Sigmoid colon (tissue), 7 donors: Measurements from ENCODE around the gene PLA2G4F. TPM values are rescaled to one million over a fixed set of nuclear protein-coding genes. Genes with fewer than 3 reads are reported as not detected.

Experiments used
- DNase-seq: peaks from one replicate; pipeline ENCODE4 v3.0.0-alpha.2; 2019
- H3K27ac ChIP-seq, 4 donors: fragments of 200-600 bp; sonication (generic); one replicate each; pipeline ENCODE4 v1.5.1; 2016 to 2019; ENCODE audit warnings: mild to moderate bottlenecking in 1 of 4
- H3K27me3 ChIP-seq, 3 donors: fragments of 200-600 bp; sonication (generic); one replicate each; pipeline ENCODE4 v1.5.1; 2019; ENCODE audit warnings: mild to moderate bottlenecking in 1 of 3
- H3K36me3 ChIP-seq, 4 donors: fragments of 200-600 bp; sonication (generic); one replicate each; pipeline ENCODE4 v1.5.1; 2016 to 2019
- H3K4me1 ChIP-seq, 4 donors: fragments of 200-600 bp; sonication (generic); one replicate each; pipeline ENCODE4 v1.5.1; 2017 to 2019
- H3K4me3 ChIP-seq, 4 donors: fragments of 200-600 bp; sonication (generic); one replicate each; pipeline ENCODE4 v1.5.1; 2017 to 2019; ENCODE audit warnings: mild to moderate bottlenecking in 2 of 4, moderate library complexity in 1 of 4
- H3K9me3 ChIP-seq, 4 donors: fragments of 200-600 bp in 3 of 4; sonication (generic) in 3 of 4; one replicate each; pipeline versions ENCODE4 v1.5.1 to v1.6.1; 2013 to 2019
- EP300 ChIP-seq, 4 donors: sonication (generic); formaldehyde crosslinking; IDR thresholded peaks; one replicate each; pipeline ENCODE4 v1.6.1; 2017; ENCODE audit warnings: antibody characterized with exemption in 4 of 4
- POLR2A ChIP-seq, 2 donors: fragments of 450-650 bp; IDR thresholded peaks; one replicate each; pipeline ENCODE4 v1.6.1; 2016; ENCODE audit warnings: antibody characterized with exemption in 2 of 2, mild to moderate bottlenecking in 2 of 2, moderate library complexity in 2 of 2
- POLR2AphosphoS5 ChIP-seq, 4 donors: sonication (generic); formaldehyde crosslinking; IDR thresholded peaks; one replicate each; pipeline ENCODE4 v1.6.1; 2017; ENCODE audit warnings: antibody characterized with exemption in 4 of 4
- WGBS, 2 donors: extraction: QIAGEN DNeasy Blood & Tissue Kit; methylation state at CpG; one replicate each; pipeline ENCODE4 v1.1.7; 2013; 5-methylcytosine and 5-hydroxymethylcytosine counted together
- intact Hi-C: fragments of 100-400 bp; cut with DNase I; formaldehyde crosslinking; loops from one replicate; pipeline ENCODE4 v1.15.1; 2023
- polyA plus RNA-seq, 3 donors: library from polyadenylated mRNA; stranded (reverse); fragments of 200-250 nt; gene quantifications; one replicate each; pipeline ENCODE4 v1.2.3, GENCODE V29; 2013
- total RNA-seq, 4 donors: library from RNA; depleted of rRNA; stranded (reverse); fragments of >200 nt; gene quantifications; one replicate each; pipeline ENCODE4 v1.1.0, GENCODE V29; 2016
- TF ChIP-seq, protein P1 (sequence below), 4 experiments: fragments of 450-650 bp in 3 of 4; fragments of 200-600 bp in 1 of 4; IDR thresholded peaks; one replicate each; pipeline ENCODE4 v1.5.1; 2016 to 2019; ENCODE audit warnings: antibody characterized with exemption in 4 of 4, mild to moderate bottlenecking in 3 of 4, moderate library complexity in 2 of 4
- donor health status: healthy with polysubstance abuse.
- donor health status: Bipolar disorder and iron deficiency.
- donor health status: healthy.

Gene PLA2G4F
- total and polyA plus RNA-seq, 7 donors, result under 0.01 to 28.8 (median 7.2) TPM; not detected in 2

DNA sequence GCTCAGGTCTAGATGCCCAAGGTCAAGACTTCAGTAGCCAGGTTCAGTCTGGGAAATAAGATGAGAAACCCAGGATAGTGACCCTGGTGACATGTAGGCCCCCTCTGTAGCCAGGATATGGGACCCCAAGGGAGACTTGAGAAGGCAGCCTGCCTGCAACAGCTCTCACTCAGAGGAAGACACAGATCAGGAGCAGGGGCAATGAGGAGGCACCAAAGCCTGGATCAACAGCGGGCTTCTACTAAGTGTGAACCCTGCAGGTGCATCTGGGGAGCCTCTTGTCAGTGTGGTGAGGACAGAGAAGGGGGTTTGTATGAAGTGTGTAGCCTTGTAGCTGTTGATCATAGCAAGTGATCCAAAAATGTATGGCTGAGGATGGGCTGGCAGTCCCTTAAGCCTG is 25.4 kb downstream of the PLA2G4F start:
- TF ChIP-seq POLR2AphosphoS5 (IDR thresholded peaks at IDR 0.05), result no peak
- TF ChIP-seq EP300 (IDR thresholded peaks at IDR 0.05), result no peak
- H3K27me3 ChIP-seq, result peaks cover 0 to 8% (median 0%) of the 10 kb centered on the region in 3 donors
- no peaks in the 10 kb centered on the region for H3K4me1 ChIP-seq
- no peak overlapping the region for H3K4me3 ChIP-seq
- H3K36me3 ChIP-seq, result no peaks in the 10 kb centered on the region
- no peaks in the 10 kb centered on the region for H3K9me3 ChIP-seq
- WGBS, 2 donors, result 96 to 98% methylated on average over 1 of the region's 1 CpG
- no peak for DNase-seq
- no peak overlapping the region for H3K27ac ChIP-seq
- intact Hi-C loops, result no loop called here

DNA sequence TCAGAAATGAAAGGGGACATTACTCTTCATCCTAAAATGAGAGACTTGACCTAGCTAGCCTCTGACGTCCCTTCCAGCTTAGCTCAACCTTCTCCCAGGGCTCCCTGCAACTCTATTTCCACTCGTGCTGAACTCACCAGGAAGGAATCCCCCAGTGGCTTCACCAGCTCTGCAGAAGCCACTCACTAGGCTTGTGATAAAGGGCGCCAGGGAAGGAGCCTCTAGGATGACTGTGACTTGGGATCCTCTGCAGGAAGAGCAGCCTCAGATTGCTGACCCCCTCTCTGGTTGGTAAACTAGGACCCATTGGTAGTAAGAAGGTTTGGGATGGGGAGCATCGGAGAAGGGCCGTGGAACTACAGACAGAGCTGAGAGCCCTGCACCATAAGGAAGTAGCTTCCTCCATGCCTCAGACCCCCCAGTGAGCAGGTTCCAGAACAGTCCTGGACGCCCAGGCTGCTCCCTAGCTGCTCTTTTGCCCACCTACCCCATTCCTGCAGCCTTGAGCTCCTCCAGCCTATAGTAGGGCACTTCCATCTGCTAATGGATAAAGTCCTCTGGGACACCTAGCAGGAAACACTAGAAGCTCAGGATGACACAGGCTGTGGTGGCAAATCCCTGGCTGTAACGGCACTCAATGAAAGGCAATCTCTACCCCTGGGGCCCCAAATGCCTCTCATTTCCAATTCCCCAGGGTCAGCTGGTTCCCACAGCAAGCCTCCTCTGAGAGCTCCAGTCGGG is 26.0 kb downstream of the PLA2G4F start:
- H3K27me3 ChIP-seq, result peaks cover 0 to 8% (median 0%) of the 10 kb centered on the region in 3 donors
- intact Hi-C loops, result no loop called here
- H3K27ac ChIP-seq, result no peak overlapping the region
- no peaks in the 10 kb centered on the region for H3K9me3 ChIP-seq
- no peaks in the 10 kb centered on the region for H3K4me1 ChIP-seq
- whole genome bisulfite sequencing, 2 donors, result 83 to 90% methylated on average over 8 of the region's 8 CpGs
- no peak overlapping the region for H3K4me3 ChIP-seq
- no peak for TF ChIP-seq EP300 (IDR thresholded peaks at IDR 0.05)
- TF ChIP-seq, protein P1, sequence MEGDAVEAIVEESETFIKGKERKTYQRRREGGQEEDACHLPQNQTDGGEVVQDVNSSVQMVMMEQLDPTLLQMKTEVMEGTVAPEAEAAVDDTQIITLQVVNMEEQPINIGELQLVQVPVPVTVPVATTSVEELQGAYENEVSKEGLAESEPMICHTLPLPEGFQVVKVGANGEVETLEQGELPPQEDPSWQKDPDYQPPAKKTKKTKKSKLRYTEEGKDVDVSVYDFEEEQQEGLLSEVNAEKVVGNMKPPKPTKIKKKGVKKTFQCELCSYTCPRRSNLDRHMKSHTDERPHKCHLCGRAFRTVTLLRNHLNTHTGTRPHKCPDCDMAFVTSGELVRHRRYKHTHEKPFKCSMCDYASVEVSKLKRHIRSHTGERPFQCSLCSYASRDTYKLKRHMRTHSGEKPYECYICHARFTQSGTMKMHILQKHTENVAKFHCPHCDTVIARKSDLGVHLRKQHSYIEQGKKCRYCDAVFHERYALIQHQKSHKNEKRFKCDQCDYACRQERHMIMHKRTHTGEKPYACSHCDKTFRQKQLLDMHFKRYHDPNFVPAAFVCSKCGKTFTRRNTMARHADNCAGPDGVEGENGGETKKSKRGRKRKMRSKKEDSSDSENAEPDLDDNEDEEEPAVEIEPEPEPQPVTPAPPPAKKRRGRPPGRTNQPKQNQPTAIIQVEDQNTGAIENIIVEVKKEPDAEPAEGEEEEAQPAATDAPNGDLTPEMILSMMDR (IDR thresholded peaks at IDR 0.05), result no peak
- TF ChIP-seq POLR2A (IDR thresholded peaks at IDR 0.05), result no peak
- TF ChIP-seq POLR2AphosphoS5 (IDR thresholded peaks at IDR 0.05), result no peak
- DNase-seq, result no peak
- H3K36me3 ChIP-seq, result no peaks in the 10 kb centered on the region

DNA sequence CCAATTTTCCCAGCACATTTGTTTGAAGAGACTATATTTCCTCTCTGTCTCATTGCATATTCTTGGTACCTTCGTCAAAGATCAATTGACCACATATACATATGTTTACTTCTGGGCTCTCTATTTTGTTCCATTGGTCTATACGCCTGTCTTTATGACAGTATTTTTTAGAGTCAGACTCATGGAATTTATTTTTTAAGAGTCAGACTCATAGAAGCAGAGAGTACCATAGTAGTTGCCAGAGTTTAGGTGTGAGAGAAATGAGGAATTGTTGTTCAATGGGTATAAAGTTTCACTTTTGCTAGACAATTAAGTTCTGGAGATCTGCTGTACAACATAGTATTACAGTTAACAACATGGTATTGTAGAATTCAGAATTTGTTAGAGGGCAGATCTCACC is 27.1 kb downstream of the PLA2G4F start:
- WGBS, 2 donors, result 80 to 81% methylated on average over 2 of the region's 2 CpGs
- no peak for TF ChIP-seq POLR2AphosphoS5 (IDR thresholded peaks at IDR 0.05)
- TF ChIP-seq, protein P1 (IDR thresholded peaks at IDR 0.05), result no peak
- TF ChIP-seq EP300 (IDR thresholded peaks at IDR 0.05), result no peak
- no peak for TF ChIP-seq POLR2A (IDR thresholded peaks at IDR 0.05)
- no peaks in the 10 kb centered on the region for H3K36me3 ChIP-seq
- intact Hi-C loops, result no loop called here
- DNase-seq, result no peak
- peaks cover 0 to 8% (median 0%) of the 10 kb centered on the region in 3 donors for H3K27me3 ChIP-seq
- H3K4me3 ChIP-seq, result no peak overlapping the region
- H3K4me1 ChIP-seq, result no peaks in the 10 kb centered on the region
- H3K9me3 ChIP-seq, result no peaks in the 10 kb centered on the region
- no peak overlapping the region for H3K27ac ChIP-seq

DNA sequence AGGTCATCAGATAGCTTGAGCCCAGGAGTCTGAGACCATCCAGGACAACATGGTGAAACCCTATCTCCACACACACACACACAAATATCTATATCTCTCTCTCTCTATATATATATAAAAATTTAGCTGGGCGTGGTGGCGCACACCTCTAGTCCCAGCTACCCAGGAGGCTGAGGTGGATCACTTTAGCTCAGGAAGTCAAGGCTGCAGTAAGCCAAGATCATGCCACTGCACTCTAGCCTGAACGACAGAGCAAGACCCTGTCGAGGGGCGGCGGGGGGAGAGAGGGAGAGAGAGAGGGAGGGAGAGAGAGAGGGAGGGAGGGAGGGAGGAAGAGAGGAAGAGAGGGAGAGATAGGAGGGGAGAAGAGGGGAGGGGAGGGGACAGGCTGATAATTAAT is 28.0 kb downstream of the PLA2G4F start:
- Histone ChIP-seq H3K9me3 (no peaks in the 10 kb centered on the region), H3K27me3 (peaks cover 0 to 8% (median 0%) of the 10 kb centered on the region in 3 donors), H3K36me3 (no peaks in the 10 kb centered on the region), H3K4me1 (no peaks in the 10 kb centered on the region), H3K4me3 (no peak overlapping the region), H3K27ac (no peak overlapping the region)
- 80 to 93% methylated on average over 6 of the region's 6 CpGs for WGBS, 2 donors
- no peak for DNase-seq
- TF ChIP-seq POLR2AphosphoS5 (IDR thresholded peaks at IDR 0.05), result no peak
- TF ChIP-seq POLR2A (IDR thresholded peaks at IDR 0.05), result no peak
- intact Hi-C loops, result no loop called here

DNA sequence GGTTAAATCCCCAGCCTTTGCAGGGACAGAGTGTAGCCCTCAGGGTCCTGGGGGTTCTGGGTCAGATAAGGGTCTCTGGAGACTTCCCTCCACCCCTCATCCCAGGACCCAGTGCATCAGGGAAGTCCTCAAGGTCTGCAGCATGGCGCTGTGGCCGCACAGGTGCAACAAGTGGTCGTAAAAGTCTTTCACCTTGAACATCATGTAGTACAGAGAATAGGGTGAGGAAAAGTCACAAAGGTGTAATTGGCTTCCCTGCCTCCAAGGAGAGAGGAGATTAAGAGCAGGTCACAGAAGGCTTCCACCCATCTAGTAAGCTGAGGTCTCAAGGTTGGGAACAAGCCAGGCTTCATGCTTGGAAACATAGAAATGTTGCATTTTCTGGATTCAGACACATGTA is 32.9 kb downstream of the PLA2G4F start:
- DNase-seq, result no peak
- WGBS, 2 donors, result 39 to 77% methylated on average over 3 of the region's 3 CpGs
- Histone ChIP-seq H3K36me3 (no peaks in the 10 kb centered on the region), H3K4me3 (no peak overlapping the region), H3K9me3 (no peaks in the 10 kb centered on the region), H3K27ac (no peak overlapping the region), H3K4me1 (peaks cover 0 to 6% (median 2%) of the 10 kb centered on the region in 4 donors), H3K27me3 (peaks cover 0 to 8% (median 0%) of the 10 kb centered on the region in 3 donors)
- intact Hi-C loops, result no loop called here
- no peak for TF ChIP-seq POLR2AphosphoS5 (IDR thresholded peaks at IDR 0.05)

DNA sequence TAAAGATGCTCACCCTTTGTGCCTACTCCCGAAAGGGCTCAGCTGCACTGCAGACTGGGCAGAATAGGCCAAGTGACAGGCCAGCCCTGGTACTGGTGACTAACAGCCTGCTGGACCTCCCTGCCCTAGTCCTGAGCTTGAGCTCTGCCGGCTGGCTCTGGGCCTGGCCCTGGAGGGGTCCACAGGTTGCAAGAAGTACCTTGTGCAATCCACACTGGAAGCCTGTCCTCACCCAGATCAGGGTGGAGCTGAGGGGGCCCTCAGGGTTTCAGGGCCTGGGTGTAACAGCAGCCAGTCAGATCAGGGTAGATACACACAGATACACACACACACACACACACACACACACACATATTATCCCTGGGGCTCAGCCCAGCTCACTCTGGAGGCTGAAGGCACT is 34.8 kb downstream of the PLA2G4F start:
- H3K4me1 ChIP-seq, result peaks cover 0 to 6% (median 2%) of the 10 kb centered on the region in 4 donors
- WGBS, 2 donors, result 47 to 59% methylated on average over 2 of the region's 2 CpGs
- H3K27ac ChIP-seq, result no peak overlapping the region
- H3K4me3 ChIP-seq, result no peak overlapping the region
- DNase-seq, result no peak
- intact Hi-C loops, result no loop called here
- TF ChIP-seq, protein P1 (IDR thresholded peaks at IDR 0.05), result no peak
- peaks cover 0 to 3% (median 0%) of the 10 kb centered on the region in 3 donors for H3K27me3 ChIP-seq
- H3K36me3 ChIP-seq, result no peaks in the 10 kb centered on the region
- no peaks in the 10 kb centered on the region for H3K9me3 ChIP-seq
